GM12875 (cell line): ENCODE results near the gene SNCAIP.

Source experiments
- H3K4me3 ChIP-seq: one replicate; pipeline ENCODE4 v1.5.1; 2011; ENCODE audit warnings: low read depth, low read length, control low read depth
- TF ChIP-seq, protein P1 (sequence below): IDR thresholded peaks from 2 replicates; pipeline ENCODE4 v1.5.1; 2011; ENCODE audit warnings: low read depth, mild to moderate bottlenecking, control low read depth, inconsistent platforms, low read length, moderate library complexity, borderline replicate concordance; ENCODE audit not compliant: insufficient read depth

The SNCAIP gene

GRCh38 chr5:122493091-122494021 lies 181.3 kb downstream of the SNCAIP start:
- no peak overlapping the region for H3K4me3 ChIP-seq
- TF ChIP-seq, protein P1, sequence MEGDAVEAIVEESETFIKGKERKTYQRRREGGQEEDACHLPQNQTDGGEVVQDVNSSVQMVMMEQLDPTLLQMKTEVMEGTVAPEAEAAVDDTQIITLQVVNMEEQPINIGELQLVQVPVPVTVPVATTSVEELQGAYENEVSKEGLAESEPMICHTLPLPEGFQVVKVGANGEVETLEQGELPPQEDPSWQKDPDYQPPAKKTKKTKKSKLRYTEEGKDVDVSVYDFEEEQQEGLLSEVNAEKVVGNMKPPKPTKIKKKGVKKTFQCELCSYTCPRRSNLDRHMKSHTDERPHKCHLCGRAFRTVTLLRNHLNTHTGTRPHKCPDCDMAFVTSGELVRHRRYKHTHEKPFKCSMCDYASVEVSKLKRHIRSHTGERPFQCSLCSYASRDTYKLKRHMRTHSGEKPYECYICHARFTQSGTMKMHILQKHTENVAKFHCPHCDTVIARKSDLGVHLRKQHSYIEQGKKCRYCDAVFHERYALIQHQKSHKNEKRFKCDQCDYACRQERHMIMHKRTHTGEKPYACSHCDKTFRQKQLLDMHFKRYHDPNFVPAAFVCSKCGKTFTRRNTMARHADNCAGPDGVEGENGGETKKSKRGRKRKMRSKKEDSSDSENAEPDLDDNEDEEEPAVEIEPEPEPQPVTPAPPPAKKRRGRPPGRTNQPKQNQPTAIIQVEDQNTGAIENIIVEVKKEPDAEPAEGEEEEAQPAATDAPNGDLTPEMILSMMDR, result no peak

GRCh38 chr5:122494109-122494508 lies 182.1 kb downstream of the SNCAIP start:
- no peak overlapping the region for H3K4me3 ChIP-seq
- TF ChIP-seq, protein P1, result no peak

- TF ChIP-seq, protein P1, result 0 out of 2 replicates have a peak, but pooled peaks have one; percentile 21
- H3K4me3 ChIP-seq, result no peak overlapping the region
Observed at GRCh38 chr5:122498163-122498562, 186.1 kb downstream of the SNCAIP start.

- H3K4me3 ChIP-seq, result no peak overlapping the region
- TF ChIP-seq, protein P1, result no peak
Observed at GRCh38 chr5:122499585-122499984, 187.5 kb downstream of the SNCAIP start.

GRCh38 chr5:122500245-122501088 lies 188.4 kb downstream of the SNCAIP start:
- TF ChIP-seq, protein P1, result peak; percentile 39; the same call in 1 of the 2 replicates
- no peak overlapping the region for H3K4me3 ChIP-seq

DNA sequence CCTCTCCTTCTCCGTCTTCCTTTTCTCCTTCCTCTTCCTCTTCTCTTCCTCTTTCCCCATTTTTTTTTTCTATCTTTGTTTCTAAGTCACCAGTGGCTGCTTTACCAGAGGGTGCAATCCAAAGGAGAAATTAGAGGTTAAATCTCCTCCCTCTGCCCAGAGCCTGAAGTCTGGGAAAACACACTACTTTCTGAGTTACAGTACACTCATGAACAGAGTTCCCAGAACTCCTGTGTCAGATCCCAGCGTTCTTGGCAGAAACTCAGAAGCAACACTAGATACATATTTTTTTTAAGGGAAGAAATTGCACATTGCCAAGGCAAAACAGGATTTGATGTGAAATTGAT lies 189.0 kb downstream of the SNCAIP start:
- H3K4me3 ChIP-seq, result no peak overlapping the region
- TF ChIP-seq, protein P1, result no peak
